ENCODE measurements around the gene PYGO2. TPM values are rescaled to one million over a fixed set of nuclear protein-coding genes. Genes with fewer than 3 reads are reported as not detected.

PYGO2 gene
- total and polyA plus RNA-seq, 2 of the 8 experiments (the other 6 are each of a cell fraction or from before 2014, with no cell fraction given), result 31.0 to 31.6 TPM

- TF ChIP-seq MAX (IDR thresholded peaks at IDR 0.05) (no peak), JUN (IDR thresholded peaks at IDR 0.05; ENCODE audit: low read depth, low read length) (no peak), SIRT6 (IDR thresholded peaks at IDR 0.05; ENCODE audit: low read length) (no peak), SIN3A (conservative IDR thresholded peaks at IDR 0.05 in 1 of 2, IDR thresholded peaks at IDR 0.05 in 1 of 2; ENCODE audit: low read depth in 1 of 2, low read length in 2 of 2) (no peak)
These were observed 21.4 kb downstream of the PYGO2 start (continued) for GRCh38 chr1:154940213-154940560.

All from H1 (cell line).